ENCODE results near the gene NQO1.

DNA sequence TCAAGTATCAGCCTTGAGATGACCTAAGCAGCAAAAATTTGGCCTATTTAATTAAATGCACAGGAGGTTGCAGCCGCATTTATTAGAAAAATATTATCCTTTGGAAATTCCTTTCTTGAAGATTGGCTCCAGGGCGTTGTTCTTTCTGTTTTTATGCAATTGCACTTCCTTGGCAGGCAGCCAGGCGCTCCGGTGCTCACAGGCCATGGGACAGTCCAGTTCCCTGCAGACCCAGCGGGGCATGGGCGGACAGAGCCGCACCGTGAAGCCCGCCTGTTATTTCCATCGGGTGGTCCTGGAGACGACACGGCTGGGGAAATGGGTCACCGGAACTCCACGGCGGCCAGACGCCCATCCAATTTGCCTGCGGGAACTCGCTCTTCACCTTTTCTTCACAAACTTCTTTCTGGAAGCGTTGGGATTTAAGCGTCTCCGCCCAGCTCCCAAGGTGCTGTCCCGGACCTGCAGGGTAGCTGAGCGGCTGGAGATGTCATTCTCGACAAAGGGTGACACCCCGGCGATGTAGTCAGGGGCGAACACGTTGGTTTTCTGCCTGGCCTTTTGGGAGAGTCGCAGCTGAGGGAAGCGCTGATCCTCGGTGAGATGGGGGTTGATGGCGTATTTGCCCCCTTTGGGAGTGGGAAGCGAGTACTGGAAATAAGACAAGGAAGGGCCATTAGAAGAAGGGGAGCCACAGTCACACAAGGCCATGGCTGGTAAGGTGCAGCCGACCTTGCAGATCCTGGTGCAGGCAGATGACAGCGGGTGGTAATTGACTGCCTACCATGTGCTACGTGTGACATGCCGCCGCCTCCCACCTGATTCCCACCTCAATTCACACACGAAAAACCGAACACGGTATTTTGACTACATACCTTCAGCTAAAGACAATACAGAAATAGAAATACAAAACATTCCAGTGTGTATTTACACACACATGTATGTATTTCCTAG lies 15.9 kb upstream of the NQO1 start:
- TF ChIP-seq, protein P1, sequence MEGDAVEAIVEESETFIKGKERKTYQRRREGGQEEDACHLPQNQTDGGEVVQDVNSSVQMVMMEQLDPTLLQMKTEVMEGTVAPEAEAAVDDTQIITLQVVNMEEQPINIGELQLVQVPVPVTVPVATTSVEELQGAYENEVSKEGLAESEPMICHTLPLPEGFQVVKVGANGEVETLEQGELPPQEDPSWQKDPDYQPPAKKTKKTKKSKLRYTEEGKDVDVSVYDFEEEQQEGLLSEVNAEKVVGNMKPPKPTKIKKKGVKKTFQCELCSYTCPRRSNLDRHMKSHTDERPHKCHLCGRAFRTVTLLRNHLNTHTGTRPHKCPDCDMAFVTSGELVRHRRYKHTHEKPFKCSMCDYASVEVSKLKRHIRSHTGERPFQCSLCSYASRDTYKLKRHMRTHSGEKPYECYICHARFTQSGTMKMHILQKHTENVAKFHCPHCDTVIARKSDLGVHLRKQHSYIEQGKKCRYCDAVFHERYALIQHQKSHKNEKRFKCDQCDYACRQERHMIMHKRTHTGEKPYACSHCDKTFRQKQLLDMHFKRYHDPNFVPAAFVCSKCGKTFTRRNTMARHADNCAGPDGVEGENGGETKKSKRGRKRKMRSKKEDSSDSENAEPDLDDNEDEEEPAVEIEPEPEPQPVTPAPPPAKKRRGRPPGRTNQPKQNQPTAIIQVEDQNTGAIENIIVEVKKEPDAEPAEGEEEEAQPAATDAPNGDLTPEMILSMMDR (IDR thresholded peaks at IDR 0.05; ENCODE audit: control extremely low read depth in 1 of 3, insufficient read depth in 1 of 3, low read depth in 1 of 3, low read length in 3 of 3), result no peak
- TF ChIP-seq SUZ12 (IDR thresholded peaks at IDR 0.05; ENCODE audit: low read length), result no peak
- TF ChIP-seq RAD21 (IDR thresholded peaks at IDR 0.05 in 1 of 2, conservative IDR thresholded peaks at IDR 0.05 in 1 of 2; ENCODE audit: low read depth in 2 of 2, low read length in 2 of 2), result no peak
- no peak for TF ChIP-seq POLR2AphosphoS5 (IDR thresholded peaks at IDR 0.05; ENCODE audit: low read depth, low read length)
- TF ChIP-seq EGR1 (IDR thresholded peaks at IDR 0.05; ENCODE audit: borderline replicate concordance, low read depth, low read length), result no peak
- no peak for TF ChIP-seq EZH2 (IDR thresholded peaks at IDR 0.05; ENCODE audit: low read depth, low read length, severe bottlenecking)

Measured in H1 (cell line).